HG02884 (cell line): ENCODE results near the gene EIF2A.
A peak's percentile ranks its signal among the peaks of the same experiment; 100 is the strongest.
"Not testable (repeated sequence)": the region's sequence is repeated elsewhere in the genome, so short reads cannot be mapped to it uniquely, and the experiment has no call there.

ENCODE experiments used
- ATAC-seq: cut with Tn5 transposase; IDR thresholded peaks from one replicate; pipeline ENCODE4 v1.9.1; 2021; ENCODE audit warnings: mild to moderate bottlenecking, moderate library complexity; ENCODE audit not compliant: unreplicated experiment

The EIF2A gene

GRCh38 chr3:150546226-150547044, at the start of gene EIF2A, which contains the start of gene SERP1:
Gene EIF2A, plus strand, starts transcription at chr3:150546787. Its CDS starts 16 bp downstream, at chr3:150546803.
Gene SERP1, minus strand, starts transcription at chr3:150546496. Its CDS starts 361 bp downstream, at chr3:150546135.
- peak; percentile 89 for ATAC-seq

GRCh38 chr3:150497956-150498355, 48.6 kb upstream of the EIF2A start:
- ATAC-seq = no peak

GRCh38 chr3:150500960-150501359, 45.6 kb upstream of the EIF2A start:
- ATAC-seq = not testable (repeated sequence)

GRCh38 chr3:150503402-150504099, 43.0 kb upstream of the EIF2A start:
- ATAC-seq = no peak

GRCh38 chr3:150504483-150504882, 42.1 kb upstream of the EIF2A start:
- no peak for ATAC-seq

- ATAC-seq = no peak
These were observed 38.2 kb upstream of the EIF2A start for GRCh38 chr3:150508401-150508800.

- ATAC-seq = no peak
These were observed 36.8 kb upstream of the EIF2A start for GRCh38 chr3:150509780-150510179.

- no peak for ATAC-seq
These were observed 35.3 kb upstream of the EIF2A start for GRCh38 chr3:150511122-150511821.

- no peak for ATAC-seq
These were observed 31.4 kb upstream of the EIF2A start for GRCh38 chr3:150515210-150515609.

- ATAC-seq = no peak
These were observed 27.6 kb upstream of the EIF2A start for GRCh38 chr3:150519026-150519425.

- no peak for ATAC-seq
These were observed 26.2 kb upstream of the EIF2A start for GRCh38 chr3:150520408-150520807.

- ATAC-seq = no peak
These were observed 25.1 kb upstream of the EIF2A start for GRCh38 chr3:150521463-150521862.

GRCh38 chr3:150523538-150523937, 23.0 kb upstream of the EIF2A start:
- ATAC-seq = no peak

GRCh38 chr3:150527464-150528255, 18.9 kb upstream of the EIF2A start:
- no peak for ATAC-seq

- ATAC-seq = no peak
These were observed 18.2 kb upstream of the EIF2A start for GRCh38 chr3:150528354-150528797.

GRCh38 chr3:150531775-150532174, 14.8 kb upstream of the EIF2A start:
- ATAC-seq = no peak

GRCh38 chr3:150535204-150535603, 11.4 kb upstream of the EIF2A start:
- ATAC-seq = no peak

GRCh38 chr3:150538324-150539208, 8.0 kb upstream of the EIF2A start:
- no peak for ATAC-seq

- no peak for ATAC-seq
These were observed 6.3 kb upstream of the EIF2A start for GRCh38 chr3:150540297-150540696.

- no peak for ATAC-seq
These were observed 5.6 kb upstream of the EIF2A start for GRCh38 chr3:150540991-150541390.
